HG03045 (cell line): ENCODE results near the gene MRGPRF.

ENCODE experiments used
- ATAC-seq: cut with Tn5 transposase; IDR thresholded peaks from one replicate; pipeline ENCODE4 v1.9.1; 2021; ENCODE audit warnings: mild to moderate bottlenecking, moderate library complexity; ENCODE audit not compliant: unreplicated experiment

Gene MRGPRF

GRCh38 chr11:69051381-69052342, 38.6 kb upstream of the MRGPRF start:
- no peak for ATAC-seq

- no peak for ATAC-seq
These were observed 37.7 kb upstream of the MRGPRF start for GRCh38 chr11:69050592-69051380.

GRCh38 chr11:69049490-69049867, 36.4 kb upstream of the MRGPRF start:
- no peak for ATAC-seq

GRCh38 chr11:69048694-69049489, 35.8 kb upstream of the MRGPRF start, which contains the start of gene TPCN2:
TPCN2 (plus strand) TSS chr11:69048932; CDS start chr11:69048998, 66 bp downstream.
- peak; percentile 85 for ATAC-seq

- ATAC-seq: no peak
These were observed 35.1 kb upstream of the MRGPRF start for GRCh38 chr11:69048031-69048693.

GRCh38 chr11:69044111-69045013, 31.3 kb upstream of the MRGPRF start:
- no peak for ATAC-seq

- ATAC-seq: no peak
These were observed 28.5 kb upstream of the MRGPRF start for GRCh38 chr11:69041516-69041915.

- ATAC-seq: no peak
These were observed 27.7 kb upstream of the MRGPRF start for GRCh38 chr11:69040581-69041260.

GRCh38 chr11:69040051-69040450, 27.0 kb upstream of the MRGPRF start:
- ATAC-seq: no peak

- no peak for ATAC-seq
These were observed 26.5 kb upstream of the MRGPRF start for GRCh38 chr11:69039501-69039900.

GRCh38 chr11:69037544-69037943, 24.5 kb upstream of the MRGPRF start:
- ATAC-seq: no peak

GRCh38 chr11:69037074-69037473, 24.0 kb upstream of the MRGPRF start:
- ATAC-seq: no peak

- no peak for ATAC-seq
These were observed 22.9 kb upstream of the MRGPRF start for GRCh38 chr11:69035946-69036340.

GRCh38 chr11:69035150-69035945, 22.3 kb upstream of the MRGPRF start:
- no peak for ATAC-seq

GRCh38 chr11:69034123-69034867, 21.2 kb upstream of the MRGPRF start:
- no peak for ATAC-seq

GRCh38 chr11:69033431-69033830, 20.4 kb upstream of the MRGPRF start:
- ATAC-seq: no peak

- no peak for ATAC-seq
These were observed 19.8 kb upstream of the MRGPRF start for GRCh38 chr11:69032833-69033232.
